Hepatocyte (in vitro differentiated cells): ENCODE results near the gene ELK3. TPM values are rescaled to one million over a fixed set of nuclear protein-coding genes. Genes with fewer than 3 reads are reported as not detected.

ENCODE experiments used
- DNase-seq: peaks from one replicate; pipeline ENCODE4 v3.0.0-alpha.2; 2016; ENCODE audit warnings: low spot score
- H2AFZ ChIP-seq: fragments of 200-600 bp; sonication (generic); 2 replicates; pipeline ENCODE4 v1.6.0; 2016; ENCODE audit warnings: antibody characterized with exemption, mild to moderate bottlenecking
- H3K27ac ChIP-seq: fragments of 200-600 bp; sonication (generic); 2 replicates; pipeline ENCODE4 v1.5.1; 2016; ENCODE audit warnings: mild to moderate bottlenecking
- H3K27me3 ChIP-seq: fragments of 200-600 bp; sonication (generic); 2 replicates; pipeline ENCODE4 v1.6.1; 2016
- H3K36me3 ChIP-seq: fragments of 200-600 bp; sonication (generic); replicated peaks from 2 replicates; pipeline ENCODE4 v1.5.1; 2016; ENCODE audit warnings: low read depth; ENCODE audit not compliant: insufficient read depth
- H3K4me1 ChIP-seq: fragments of 200-600 bp; sonication (generic); 2 replicates; pipeline ENCODE4 v1.5.1; 2016; ENCODE audit warnings: mild to moderate bottlenecking, moderate library complexity; ENCODE audit not compliant: insufficient read depth
- H3K4me2 ChIP-seq: fragments of 200-600 bp; sonication (generic); 2 replicates; pipeline ENCODE4 v1.6.0; 2016
- H3K4me3 ChIP-seq: fragments of 200-600 bp; sonication (generic); 2 replicates; pipeline ENCODE4 v1.5.1; 2016; ENCODE audit warnings: mild to moderate bottlenecking
- H3K79me2 ChIP-seq: fragments of 200-600 bp; sonication (generic); 2 replicates; pipeline ENCODE4 v1.6.0; 2017; ENCODE audit warnings: mild to moderate bottlenecking
- H3K9me2 ChIP-seq: fragments of 200-600 bp; sonication (generic); replicated peaks from 2 replicates; pipeline ENCODE4 v1.6.0; 2017; ENCODE audit warnings: mild to moderate bottlenecking; ENCODE audit not compliant: insufficient read depth
- H3K9me3 ChIP-seq: fragments of 200-600 bp; sonication (generic); 2 replicates; pipeline ENCODE4 v1.5.1; 2016; ENCODE audit warnings: low read depth, mild to moderate bottlenecking
- H4K20me1 ChIP-seq: fragments of 200-600 bp; sonication (generic); 2 replicates; pipeline ENCODE4 v1.6.0; 2016; ENCODE audit warnings: mild to moderate bottlenecking; ENCODE audit not compliant: insufficient read depth, poor library complexity, severe bottlenecking
- CTCF ChIP-seq: fragments of 200-600 bp; sonication (generic); IDR thresholded peaks from 2 replicates; pipeline ENCODE4 v1.5.1; 2016; ENCODE audit warnings: antibody characterized with exemption, mild to moderate bottlenecking; ENCODE audit not compliant: poor library complexity
- EZH2 ChIP-seq: fragments of 200-600 bp; sonication (generic); IDR thresholded peaks from 2 replicates; pipeline ENCODE4 v1.6.1; 2016; ENCODE audit warnings: antibody characterized with exemption, mild to moderate bottlenecking, borderline replicate concordance
- EZH2phosphoT487 ChIP-seq: fragments of 200-600 bp; sonication (generic); IDR thresholded peaks from one replicate; pipeline ENCODE4 v1.6.1; 2018; ENCODE audit warnings: antibody characterized with exemption, mild to moderate bottlenecking, low read depth, moderate library complexity; ENCODE audit not compliant: unreplicated experiment, severe bottlenecking
- WGBS: methylation state at CpG from one replicate; pipeline ENCODE4 v1.1.6; 2016; ENCODE audit warnings: low lambda C conversion rate; ENCODE audit errors: missing lambda C conversion rate; 5-methylcytosine and 5-hydroxymethylcytosine counted together
- polyA plus RNA-seq: library from polyadenylated mRNA; unstranded; fragments of >200 nt; fragmentation: Nextera tagmentation; extraction: Ambion mirVana; gene quantifications from 2 replicates; pipeline ENCODE4 v1.2.1, GENCODE V29; 2016
- total RNA-seq: library from RNA; depleted of rRNA; stranded (reverse); fragments of >200 nt; gene quantifications from 2 replicates; pipeline ENCODE4 v1.2.3, GENCODE V29; 2014

ELK3 gene
- total and polyA plus RNA-seq, 2 experiments from 2014 or later: 12.1 to 12.9 TPM

- Histone ChIP-seq H4K20me1 (no peaks in the 10 kb centered on the region), H3K4me2 (no peak overlapping the region), H3K9me2 (no peaks in the 10 kb centered on the region), H3K36me3 (no peaks in the 10 kb centered on the region), H3K4me1 (peaks cover 12% of the 10 kb centered on the region), H3K79me2 (no peaks in the 10 kb centered on the region), H3K27me3 (no peaks in the 10 kb centered on the region), H3K4me3 (no peak overlapping the region), H3K9me3 (no peaks in the 10 kb centered on the region), H3K27ac (no peak overlapping the region), H2AFZ (no peak overlapping the region)
- 83% methylated on average over 12 of the region's 12 CpGs for WGBS
- TF ChIP-seq EZH2 (no peak), CTCF (no peak), EZH2phosphoT487 (no peak)
- DNase-seq: no peak
Observed at GRCh38 chr12:96227365-96228106, 33.4 kb downstream of the ELK3 start.

- no peaks in the 10 kb centered on the region for H3K27me3 ChIP-seq
- H3K9me3 ChIP-seq: no peaks in the 10 kb centered on the region
- TF ChIP-seq EZH2phosphoT487 (no peak), EZH2 (no peak), CTCF (no peak)
- H2AFZ ChIP-seq: no peak overlapping the region
- H3K4me1 ChIP-seq: peaks cover 12% of the 10 kb centered on the region
- H3K27ac ChIP-seq: no peak overlapping the region
- no peak for DNase-seq
- H3K79me2 ChIP-seq: no peaks in the 10 kb centered on the region
- 87% methylated on average over 12 of the region's 12 CpGs for WGBS
- H3K4me2 ChIP-seq: no peak overlapping the region
- no peaks in the 10 kb centered on the region for H3K36me3 ChIP-seq
- no peaks in the 10 kb centered on the region for H3K9me2 ChIP-seq
- no peak overlapping the region for H3K4me3 ChIP-seq
- H4K20me1 ChIP-seq: no peaks in the 10 kb centered on the region
Observed at GRCh38 chr12:96228566-96229248, 34.5 kb downstream of the ELK3 start.

GRCh38 chr12:96230646-96231045, 36.5 kb downstream of the ELK3 start:
- no peak for DNase-seq
- no peaks in the 10 kb centered on the region for H3K79me2 ChIP-seq
- no peaks in the 10 kb centered on the region for H3K36me3 ChIP-seq
- 89% methylated on average over 13 of the region's 13 CpGs for WGBS
- no peak overlapping the region for H2AFZ ChIP-seq
- H3K27ac ChIP-seq: no peak overlapping the region
- H3K4me1 ChIP-seq: no peaks in the 10 kb centered on the region
- H3K9me2 ChIP-seq: no peaks in the 10 kb centered on the region
- no peaks in the 10 kb centered on the region for H4K20me1 ChIP-seq
- no peak overlapping the region for H3K4me2 ChIP-seq
- no peaks in the 10 kb centered on the region for H3K9me3 ChIP-seq
- H3K4me3 ChIP-seq: no peak overlapping the region
- H3K27me3 ChIP-seq: no peaks in the 10 kb centered on the region
- TF ChIP-seq CTCF (no peak), EZH2phosphoT487 (no peak), EZH2 (no peak)
